GM18868 (cell line): Measurements from ENCODE around the gene WAC.
A peak's percentile ranks its signal among the peaks of the same experiment; 100 is the strongest.

ENCODE experiments used
- ATAC-seq: cut with Tn5 transposase; IDR thresholded peaks from one replicate; pipeline ENCODE4 v1.9.1; 2021; ENCODE audit warnings: mild to moderate bottlenecking, moderate library complexity; ENCODE audit not compliant: unreplicated experiment

WAC gene

DNA sequence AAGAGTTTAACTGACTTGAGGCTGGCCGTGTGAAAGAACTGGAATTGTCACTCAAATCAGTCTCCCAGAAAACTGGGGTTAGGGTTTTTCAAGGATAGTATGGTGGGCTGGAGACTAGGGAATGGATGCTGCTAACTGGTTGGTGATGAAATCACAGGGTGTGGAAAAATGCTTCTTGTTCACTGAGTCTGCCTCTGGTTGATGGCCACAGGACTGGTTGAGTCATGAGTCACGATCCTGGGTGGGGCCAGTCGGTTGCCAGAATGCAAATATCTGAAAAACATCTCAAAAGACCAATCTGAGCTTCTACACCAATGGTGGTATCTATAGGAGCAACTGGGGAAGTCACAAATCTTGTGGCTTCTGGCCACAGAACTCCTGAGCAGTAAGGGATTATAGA lies 128.1 kb downstream of the WAC start:
- no peak for ATAC-seq

DNA sequence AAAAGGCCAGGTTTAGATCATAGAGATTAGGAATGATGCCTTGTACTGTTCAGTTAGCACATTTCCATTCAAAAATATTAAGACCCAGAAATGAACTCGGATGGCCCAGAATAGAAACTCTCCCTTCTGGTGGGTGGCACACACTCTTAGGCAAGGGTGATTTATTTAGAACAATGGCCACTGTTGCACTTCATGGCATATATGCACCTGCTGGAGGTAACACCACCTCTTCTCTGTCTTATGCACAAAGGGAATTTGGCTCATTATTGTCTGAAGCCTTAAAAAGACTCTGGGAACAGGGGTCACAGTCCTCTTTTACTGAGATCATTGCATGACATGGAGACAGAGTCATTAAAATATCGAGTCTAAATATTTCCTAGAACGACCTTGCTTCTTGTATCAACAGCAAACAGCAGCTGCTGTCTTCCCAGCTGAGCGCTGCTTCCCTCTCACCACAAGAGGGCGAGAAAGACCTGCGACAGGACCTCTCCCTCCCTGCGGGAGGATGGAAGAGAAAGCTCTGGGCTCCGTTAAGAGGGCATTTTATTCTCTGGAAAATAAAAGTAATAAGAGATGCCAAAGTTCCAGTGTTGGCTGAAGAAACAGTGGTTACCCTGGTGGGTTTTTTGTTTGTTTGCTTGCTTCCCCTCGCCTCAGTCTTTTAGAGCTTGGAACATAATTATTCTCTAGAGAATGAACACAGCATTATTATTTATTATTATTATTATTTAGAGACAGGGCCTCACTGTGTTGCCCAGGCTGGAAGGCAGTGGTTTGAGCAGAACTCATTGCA lies 130.9 kb downstream of the WAC start:
- peak; percentile 93 for ATAC-seq

DNA sequence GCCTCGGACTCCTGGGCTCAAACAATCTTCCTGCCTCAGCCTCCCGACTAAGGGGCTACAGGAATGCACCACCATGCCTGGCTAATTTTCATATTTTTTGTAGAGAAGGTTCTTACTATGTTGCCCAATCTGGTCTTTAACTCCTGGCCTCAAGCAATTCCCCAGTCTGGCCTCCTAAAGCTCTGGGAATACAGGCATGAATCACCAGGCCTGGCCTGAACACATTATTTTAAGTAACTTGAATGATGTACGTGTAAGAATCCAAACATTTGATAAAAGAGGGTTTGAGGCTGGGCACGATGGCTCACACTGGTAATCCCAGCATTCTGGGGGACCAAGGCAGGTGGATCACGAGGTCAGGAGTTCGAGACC lies 131.4 kb downstream of the WAC start:
- no peak for ATAC-seq

DNA sequence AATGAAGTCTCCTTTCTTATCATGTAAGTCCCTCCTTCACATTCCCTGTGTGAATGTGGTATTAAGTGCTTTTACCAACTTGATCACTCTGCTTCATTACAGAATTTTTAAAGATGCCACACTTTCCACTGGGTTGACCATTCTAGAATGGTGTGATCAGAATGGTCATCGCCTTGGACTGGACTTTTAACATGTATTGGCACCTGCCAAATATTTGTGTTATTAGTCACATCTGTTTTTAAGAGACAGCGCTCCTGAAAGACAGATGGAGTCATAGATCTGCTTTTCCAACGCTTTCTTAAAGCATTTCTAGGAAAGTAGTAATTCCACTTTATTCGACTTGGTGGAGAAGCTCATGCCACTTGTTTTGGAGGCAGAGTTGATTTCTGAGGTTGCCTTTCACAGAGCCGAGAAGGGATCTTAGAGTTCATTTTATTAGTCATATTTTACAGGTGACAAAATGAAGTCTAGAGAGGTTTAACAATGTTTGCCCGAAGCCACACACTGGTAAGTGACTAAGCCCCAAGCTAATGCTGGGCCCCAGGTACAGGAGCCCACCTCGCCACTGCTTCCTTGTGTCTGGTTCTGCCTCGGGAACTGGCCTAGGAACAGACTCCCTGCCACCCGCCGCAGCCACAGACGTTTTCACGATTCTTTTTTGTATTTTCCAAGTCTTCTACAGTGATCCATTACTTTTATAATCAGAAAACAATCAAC lies 134.0 kb downstream of the WAC start:
- no peak for ATAC-seq

DNA sequence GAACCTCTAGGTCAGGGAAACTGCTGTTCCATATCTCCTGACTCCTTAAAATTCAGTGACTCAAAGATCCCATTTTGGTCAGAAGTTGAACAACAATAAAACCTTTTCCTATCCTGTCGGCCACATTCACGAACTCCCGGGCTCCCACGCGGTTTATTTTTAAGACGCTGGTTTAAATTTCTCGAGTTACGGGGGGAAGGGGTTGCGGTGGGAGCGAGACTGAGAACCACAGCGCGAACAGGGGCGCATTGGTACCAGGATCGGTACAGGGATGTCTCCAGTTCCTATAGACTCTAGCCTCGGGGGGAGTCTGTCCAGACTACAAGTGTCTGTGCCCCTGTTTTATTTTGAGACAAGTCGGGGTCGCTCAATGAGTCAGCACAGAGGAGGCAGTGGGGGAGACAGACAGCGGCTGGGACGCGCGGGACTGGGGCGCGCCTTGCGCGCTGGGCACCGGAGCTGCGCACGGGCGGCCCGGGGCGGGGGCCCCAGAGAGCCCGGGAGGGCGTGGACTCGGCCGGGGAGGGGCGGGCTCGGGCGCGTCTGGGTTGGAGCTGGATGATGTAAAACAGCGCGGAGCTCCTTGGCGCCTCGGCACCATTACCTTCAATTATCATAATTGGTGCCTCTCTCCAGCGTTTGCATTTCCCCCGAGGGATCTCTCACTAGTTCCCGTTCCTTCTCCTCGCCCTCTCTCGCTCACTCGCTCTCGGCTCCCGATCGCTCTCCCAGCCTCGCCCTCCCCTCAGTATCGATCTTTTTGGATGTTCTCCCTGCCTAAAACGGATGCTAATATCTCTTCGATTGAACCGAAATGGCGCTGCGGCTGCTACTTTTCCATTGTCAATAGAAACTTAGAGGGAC lies 135.7 kb downstream of the WAC start:
- ATAC-seq: no peak

DNA sequence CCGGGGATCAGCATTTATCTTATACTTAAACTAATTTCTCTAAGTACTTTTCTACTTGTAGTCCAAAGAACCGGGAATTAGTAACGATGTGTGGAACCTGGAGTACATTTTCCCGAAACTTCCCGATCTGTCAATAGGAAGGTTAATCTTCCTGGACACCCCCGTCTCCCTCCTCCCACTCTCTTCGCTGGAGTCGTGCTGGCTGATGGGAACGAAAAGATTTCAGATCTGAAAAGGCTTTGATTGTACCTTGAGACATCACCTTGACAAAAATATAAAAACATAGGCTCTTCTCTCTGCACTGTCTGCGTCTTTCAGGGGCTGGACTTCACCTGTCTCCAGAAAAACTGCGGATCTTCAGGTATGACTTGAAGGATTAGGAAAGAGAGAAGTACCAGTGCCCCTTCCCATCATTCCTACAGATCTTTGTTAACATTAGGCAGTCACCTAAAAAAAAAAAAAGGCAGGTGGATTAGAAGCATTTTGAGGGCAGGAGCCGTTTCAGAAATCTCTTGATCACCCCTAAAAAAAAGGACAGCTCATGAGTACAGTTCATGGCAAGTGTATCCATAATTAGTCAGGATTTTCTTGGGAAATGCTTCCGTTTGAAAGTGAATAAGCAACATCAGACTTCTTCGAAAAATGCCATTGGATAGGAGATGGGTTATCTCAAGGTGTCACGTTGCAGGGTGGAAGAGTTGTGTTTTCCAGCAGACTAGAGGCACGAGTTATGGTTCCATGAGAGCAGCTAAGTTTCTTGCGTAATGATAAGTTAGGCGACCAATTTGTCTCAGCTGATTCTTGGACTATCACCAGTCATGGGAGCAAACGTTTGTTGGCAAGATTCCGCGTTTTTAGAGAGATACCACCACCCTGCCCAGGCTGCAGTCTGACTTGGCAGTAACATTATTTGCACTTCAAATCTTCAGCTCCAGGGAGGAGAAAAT lies 136.6 kb downstream of the WAC start:
- ATAC-seq: no peak
